H1 (cell line): ENCODE results near the gene PTPN3. TPM values are rescaled to one million over a fixed set of nuclear protein-coding genes. Genes with fewer than 3 reads are reported as not detected.

ENCODE experiments used
- CTCF ChIA-PET: fragments of 300-600 bp; sonication (Branson Sonifier 250); formaldehyde crosslinking; loops from one replicate; lab custom pipeline; 2021; ENCODE audit not compliant: partially characterized antibody; lab: Charles Lee
- POLR2A ChIA-PET: fragments of 300-600 bp; sonication (Branson Sonifier 250); formaldehyde crosslinking; loops from one replicate; lab custom pipeline; 2021; ENCODE audit warnings: inconsistent platforms; ENCODE audit not compliant: partially characterized antibody; lab: Charles Lee
- DNase-seq, 2 experiments: peaks; one replicate each; pipeline versions ENCODE4 v3.0.0 to v3.0.0-alpha.2; 2010 to 2022; ENCODE audit warnings: low spot score in 2 of 2, low read depth in 1 of 2, mixed read lengths in 1 of 2
- FAIRE-seq: peaks from 2 replicates; lab custom pipeline; 2011; peaks lifted over from hg19 to GRCh38; lab: Jason Lieb, UNC
- H2AFZ ChIP-seq: 2 replicates; pipeline ENCODE4 v1.8.1; 2012; ENCODE audit warnings: low read length, inconsistent platforms
- H2AK5ac ChIP-seq: 2 replicates; pipeline ENCODE4 v1.6.1; 2013; ENCODE audit warnings: low read depth, low read length
- H2BK120ac ChIP-seq: replicated peaks from 2 replicates; pipeline ENCODE3; 2013; ENCODE audit warnings: low read depth, low read length, inconsistent platforms
- H2BK12ac ChIP-seq: 2 replicates; pipeline ENCODE4 v1.6.1; 2013; ENCODE audit warnings: low read depth, low read length
- H2BK15ac ChIP-seq: 2 replicates; pipeline ENCODE4 v1.6.1; 2013; ENCODE audit warnings: low read length
- H2BK20ac ChIP-seq: 2 replicates; pipeline ENCODE4 v1.6.1; 2013; ENCODE audit warnings: low read length
- H2BK5ac ChIP-seq: 2 replicates; pipeline ENCODE4 v1.6.1; 2013; ENCODE audit warnings: low read depth, low read length
- H3K14ac ChIP-seq: 2 replicates; pipeline ENCODE4 v1.6.1; 2013; ENCODE audit warnings: inconsistent platforms; ENCODE audit not compliant: insufficient read length
- H3K18ac ChIP-seq: 2 replicates; pipeline ENCODE4 v1.6.1; 2013; ENCODE audit warnings: low read length; ENCODE audit errors: extremely low read depth
- H3K23ac ChIP-seq: 2 replicates; pipeline ENCODE4 v1.6.1; 2013; ENCODE audit warnings: inconsistent platforms; ENCODE audit not compliant: insufficient read length
- H3K23me2 ChIP-seq: 2 replicates; pipeline ENCODE4 v1.6.1; 2013; ENCODE audit warnings: low read depth, low read length
- H3K27ac ChIP-seq: 2 replicates; pipeline ENCODE4 v1.6.1; 2011; ENCODE audit warnings: low read depth, low read length, inconsistent platforms
- H3K27me3 ChIP-seq, 4 experiments: replicated peaks in 1 of 4; 1 replicate in 1 of 4; 2 replicates in 3 of 4; pipeline versions ENCODE4 v1.6.1 to v1.8.1; 2011 to 2013; ENCODE audit warnings: low read length in 3 of 4, mild to moderate bottlenecking in 3 of 4, inconsistent platforms in 2 of 4, mixed read lengths in 2 of 4, moderate library complexity in 1 of 4; ENCODE audit not compliant: control insufficient read depth in 3 of 4, insufficient read depth in 3 of 4; ENCODE audit errors: extremely low read depth in 1 of 4
- H3K36me3 ChIP-seq, 4 experiments: 2 replicates each; pipeline versions ENCODE4 v1.6.1 to v1.8.1; 2011 to 2013; ENCODE audit warnings: mild to moderate bottlenecking in 4 of 4, low read length in 3 of 4, moderate library complexity in 2 of 4, control low read depth in 1 of 4, inconsistent platforms in 1 of 4; ENCODE audit not compliant: insufficient read depth in 4 of 4, control insufficient read depth in 2 of 4
- H3K4ac ChIP-seq: replicated peaks from 2 replicates; pipeline ENCODE3; 2013; ENCODE audit warnings: low read length, low read depth, mixed read lengths, inconsistent platforms; ENCODE audit not compliant: insufficient read length
- H3K4me1 ChIP-seq, 4 experiments: replicated peaks in 1 of 4; 1 replicate in 1 of 4; 2 replicates in 3 of 4; pipeline versions ENCODE4 v1.6.1 to v1.8.1; 2011 to 2013; ENCODE audit warnings: low read length in 3 of 4, inconsistent platforms in 2 of 4, mixed read lengths in 1 of 4; ENCODE audit not compliant: insufficient read depth in 4 of 4, control insufficient read depth in 3 of 4
- H3K4me2 ChIP-seq, 2 experiments: 2 replicates each; pipeline versions ENCODE4 v1.6.1 to v1.8.1; 2011 to 2013; ENCODE audit warnings: low read depth in 2 of 2, low read length in 2 of 2, control low read depth in 1 of 2, inconsistent platforms in 1 of 2, mild to moderate bottlenecking in 1 of 2; ENCODE audit not compliant: insufficient read depth in 1 of 2
- H3K4me3 ChIP-seq, 4 experiments: fragments of 200-600, 300-600 bp in 1 of 4; sonication (generic), shearing (Covaris generic), sonication (Bioruptor Twin) in 1 of 4; 2 replicates each; pipeline versions ENCODE4 v1.5.1 to v1.8.1; 2011 to 2016; ENCODE audit warnings: low read length in 4 of 4, low read depth in 3 of 4, control low read depth in 2 of 4, inconsistent platforms in 2 of 4, mild to moderate bottlenecking in 2 of 4, mixed read lengths in 1 of 4, moderate library complexity in 1 of 4; ENCODE audit not compliant: insufficient read depth in 2 of 4; ENCODE audit errors: extremely low read depth in 1 of 4
- H3K56ac ChIP-seq: replicated peaks from 2 replicates; pipeline ENCODE3; 2013; ENCODE audit warnings: low read depth, mild to moderate bottlenecking, mixed read lengths, low read length, inconsistent platforms; ENCODE audit not compliant: insufficient read length
- H3K79me1 ChIP-seq: 2 replicates; pipeline ENCODE4 v1.6.1; 2013; ENCODE audit warnings: low read depth, low read length, control low read depth
- H3K79me2 ChIP-seq, 2 experiments: 2 replicates each; pipeline versions ENCODE4 v1.6.1 to v1.8.1; 2012 to 2013; ENCODE audit warnings: low read length in 2 of 2, mild to moderate bottlenecking in 2 of 2, inconsistent platforms in 1 of 2; ENCODE audit not compliant: insufficient read depth in 2 of 2, control insufficient read depth in 1 of 2
- H3K9ac ChIP-seq, 4 experiments: replicated peaks in 1 of 4; 1 replicate in 1 of 4; 2 replicates in 3 of 4; pipeline versions ENCODE4 v1.6.1 to v1.8.1; 2011 to 2013; ENCODE audit warnings: low read depth in 3 of 4, low read length in 3 of 4, control low read depth in 2 of 4, mild to moderate bottlenecking in 2 of 4, moderate library complexity in 2 of 4, inconsistent platforms in 1 of 4; ENCODE audit errors: extremely low read depth in 1 of 4
- H3K9me3 ChIP-seq, 2 experiments: 2 replicates each; pipeline versions ENCODE4 v1.6.1 to v1.8.1; 2012 to 2013; ENCODE audit warnings: mild to moderate bottlenecking in 2 of 2, moderate library complexity in 2 of 2, control low read depth in 1 of 2, inconsistent platforms in 1 of 2, low read depth in 1 of 2, low read length in 1 of 2, mixed read lengths in 1 of 2; ENCODE audit not compliant: insufficient read depth in 2 of 2
- H4K20me1 ChIP-seq, 2 experiments: replicated peaks in 1 of 2; 2 replicates each; pipeline versions ENCODE3 to v1.8.1; 2011 to 2013; ENCODE audit warnings: inconsistent platforms in 2 of 2, low read length in 2 of 2, mild to moderate bottlenecking in 1 of 2; ENCODE audit not compliant: insufficient read depth in 2 of 2, control insufficient read depth in 1 of 2
- H4K5ac ChIP-seq: 2 replicates; pipeline ENCODE4 v1.6.1; 2013; ENCODE audit warnings: low read length, low read depth, mixed read lengths, inconsistent platforms; ENCODE audit not compliant: insufficient read length
- H4K8ac ChIP-seq: 2 replicates; pipeline ENCODE4 v1.8.0; 2013; ENCODE audit warnings: mild to moderate bottlenecking, moderate library complexity, low read length, inconsistent platforms; ENCODE audit not compliant: insufficient read depth; ENCODE audit errors: extremely low read depth
- H4K91ac ChIP-seq: replicated peaks from 2 replicates; pipeline ENCODE3; 2013; ENCODE audit warnings: low read length, mixed read lengths, inconsistent platforms; ENCODE audit not compliant: insufficient read length
- SP4 ChIP-seq: IDR thresholded peaks from 2 replicates; pipeline ENCODE4 v1.6.1; 2012; ENCODE audit warnings: low read length, inconsistent platforms
- WGBS, 2 experiments: shearing (Covaris generic) in 1 of 2; methylation state at CpG; one replicate each; pipeline versions ENCODE4 v1.1.6 to v1.1.7; 2013 to 2015; ENCODE audit warnings: low lambda C conversion rate in 2 of 2, mixed read lengths in 2 of 2, inconsistent platforms in 1 of 2, low coverage in 1 of 2, missing lambda C conversion rate in 1 of 2; ENCODE audit not compliant: insufficient replicate concordance in 2 of 2, insufficient coverage in 1 of 2, insufficient read length in 1 of 2; ENCODE audit errors: extremely low coverage in 1 of 2, missing lambda C conversion rate in 1 of 2; 5-methylcytosine and 5-hydroxymethylcytosine counted together
- polyA plus RNA-seq, 7 experiments: library from polyadenylated mRNA; depleted of rRNA in 3 of 7; stranded (reverse) in 5 of 7; unstranded in 2 of 7; fragments of >200 nt in 5 of 7; fragments of 200-250 nt in 2 of 7; gene quantifications; 1 replicate in 5 of 7; 2 replicates in 1 of 7; 4 replicates in 1 of 7; pipeline versions ENCODE4 v1.2.1 to v1.2.3, GENCODE V29; 2011 to 2013; ENCODE audit warnings: missing spikeins in 2 of 7, mixed read lengths in 2 of 7
- total RNA-seq: library from RNA; stranded (reverse); fragmentation: NEBNext Ultra II Directional; extraction: Animal tissue kit (Norgen Biotek cat#: 25700); gene quantifications from 2 replicates; pipeline ENCODE4 v1.2.1, GENCODE V29; 2021

PTPN3 gene
- total and polyA plus RNA-seq, 2 of the 8 experiments (the other 6 are each of a cell fraction or from before 2014, with no cell fraction given): 2.9 to 3.7 TPM

DNA sequence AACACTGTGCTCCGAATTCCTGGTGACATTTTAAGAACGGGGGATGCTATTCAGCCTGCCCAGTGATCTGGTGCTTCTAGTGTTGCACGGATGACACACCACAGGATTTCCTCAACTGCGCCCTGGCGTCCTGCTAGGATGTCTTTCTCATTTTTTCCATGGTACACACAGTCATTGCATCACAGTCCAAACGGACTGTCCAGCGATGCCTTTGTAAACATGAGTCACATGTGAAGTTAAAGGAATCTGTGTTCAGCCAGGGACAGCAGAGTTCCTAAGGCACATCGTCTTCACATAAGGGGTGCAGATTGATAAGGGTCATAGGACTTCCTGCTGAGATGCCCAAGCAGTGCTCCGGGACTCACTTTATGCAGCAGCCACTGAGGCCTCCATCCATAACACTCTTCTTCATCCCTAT, 9.3 kb upstream of the PTPN3 start:
- no peak overlapping the region for H2BK120ac ChIP-seq
- no peak overlapping the region for H2BK12ac ChIP-seq
- ChIA-PET CTCF (interaction anchor here (0.9 to 1.3 kb wide), 4 partner anchors 14 to 56 kb away, joined by 3 read pairs; no protein-coding TSS in a partner anchor), POLR2A (no interaction called here)
- H4K5ac ChIP-seq: no peak overlapping the region
- H3K27ac ChIP-seq: no peak overlapping the region
- no peak overlapping the region for H4K8ac ChIP-seq
- no peaks in the 10 kb centered on the region for H3K36me3 ChIP-seq
- no peaks in the 10 kb centered on the region for H3K79me1 ChIP-seq
- H3K23ac ChIP-seq: no peak overlapping the region
- H2BK5ac ChIP-seq: no peak overlapping the region
- 89% methylated on average over 9 of the region's 9 CpGs; no CpG with 5 or more reads in 1 of the 2 experiments for WGBS, 2 experiments
- no peaks in the 10 kb centered on the region; a peak in 1 of 7 replicates for H3K27me3 ChIP-seq
- no peak overlapping the region for H3K9ac ChIP-seq
- H3K56ac ChIP-seq: no peak overlapping the region
- no peaks in the 10 kb centered on the region for H3K79me2 ChIP-seq
- no peaks in the 10 kb centered on the region for H3K9me3 ChIP-seq
- FAIRE-seq (no peak), DNase-seq (no peak)
- no peaks in the 10 kb centered on the region for H3K4me1 ChIP-seq
- H3K4ac ChIP-seq: no peak overlapping the region
- no peak for TF ChIP-seq SP4
- H2AFZ ChIP-seq: no peak overlapping the region
- no peak overlapping the region for H3K4me3 ChIP-seq
- H2BK20ac ChIP-seq: no peak overlapping the region
- H4K91ac ChIP-seq: no peak overlapping the region
- no peak overlapping the region for H2BK15ac ChIP-seq
- H3K4me2 ChIP-seq: no peak overlapping the region
- H3K18ac ChIP-seq: no peak overlapping the region
- H2AK5ac ChIP-seq: no peak overlapping the region
- no peak overlapping the region for H3K14ac ChIP-seq
- H3K23me2 ChIP-seq: no peaks in the 10 kb centered on the region
- no peaks in the 10 kb centered on the region for H4K20me1 ChIP-seq
